ENCODE measurements around the gene RNASE8.

Gene RNASE8

DNA sequence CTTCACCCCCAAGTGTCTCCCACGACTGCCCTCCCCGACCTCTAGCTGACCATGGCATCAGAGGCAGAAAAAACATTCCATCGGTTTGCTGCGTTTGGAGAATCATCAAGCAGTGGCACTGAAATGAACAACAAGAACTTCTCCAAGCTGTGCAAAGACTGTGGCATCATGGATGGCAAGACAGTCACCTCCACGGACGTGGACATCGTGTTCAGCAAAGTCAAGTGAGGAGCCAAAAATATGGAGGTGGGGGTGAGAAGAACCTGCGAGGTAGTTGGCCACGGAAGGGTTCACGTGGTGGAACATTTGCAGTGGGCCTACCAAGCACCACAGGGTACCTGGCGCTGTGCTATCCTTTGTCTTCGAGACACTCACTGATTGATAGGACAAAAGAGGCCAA lies 27.1 kb upstream of the RNASE8 start:
- TF ChIP-seq, protein P1, sequence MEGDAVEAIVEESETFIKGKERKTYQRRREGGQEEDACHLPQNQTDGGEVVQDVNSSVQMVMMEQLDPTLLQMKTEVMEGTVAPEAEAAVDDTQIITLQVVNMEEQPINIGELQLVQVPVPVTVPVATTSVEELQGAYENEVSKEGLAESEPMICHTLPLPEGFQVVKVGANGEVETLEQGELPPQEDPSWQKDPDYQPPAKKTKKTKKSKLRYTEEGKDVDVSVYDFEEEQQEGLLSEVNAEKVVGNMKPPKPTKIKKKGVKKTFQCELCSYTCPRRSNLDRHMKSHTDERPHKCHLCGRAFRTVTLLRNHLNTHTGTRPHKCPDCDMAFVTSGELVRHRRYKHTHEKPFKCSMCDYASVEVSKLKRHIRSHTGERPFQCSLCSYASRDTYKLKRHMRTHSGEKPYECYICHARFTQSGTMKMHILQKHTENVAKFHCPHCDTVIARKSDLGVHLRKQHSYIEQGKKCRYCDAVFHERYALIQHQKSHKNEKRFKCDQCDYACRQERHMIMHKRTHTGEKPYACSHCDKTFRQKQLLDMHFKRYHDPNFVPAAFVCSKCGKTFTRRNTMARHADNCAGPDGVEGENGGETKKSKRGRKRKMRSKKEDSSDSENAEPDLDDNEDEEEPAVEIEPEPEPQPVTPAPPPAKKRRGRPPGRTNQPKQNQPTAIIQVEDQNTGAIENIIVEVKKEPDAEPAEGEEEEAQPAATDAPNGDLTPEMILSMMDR (IDR thresholded peaks at IDR 0.05; ENCODE audit: low read length, missing control alignments) = no peak
- no peak for DNase-seq (ENCODE audit: low read depth)
- H3K4me3 ChIP-seq (replicated peaks; ENCODE audit: low read depth, low read length) = no peak overlapping the region

DNA sequence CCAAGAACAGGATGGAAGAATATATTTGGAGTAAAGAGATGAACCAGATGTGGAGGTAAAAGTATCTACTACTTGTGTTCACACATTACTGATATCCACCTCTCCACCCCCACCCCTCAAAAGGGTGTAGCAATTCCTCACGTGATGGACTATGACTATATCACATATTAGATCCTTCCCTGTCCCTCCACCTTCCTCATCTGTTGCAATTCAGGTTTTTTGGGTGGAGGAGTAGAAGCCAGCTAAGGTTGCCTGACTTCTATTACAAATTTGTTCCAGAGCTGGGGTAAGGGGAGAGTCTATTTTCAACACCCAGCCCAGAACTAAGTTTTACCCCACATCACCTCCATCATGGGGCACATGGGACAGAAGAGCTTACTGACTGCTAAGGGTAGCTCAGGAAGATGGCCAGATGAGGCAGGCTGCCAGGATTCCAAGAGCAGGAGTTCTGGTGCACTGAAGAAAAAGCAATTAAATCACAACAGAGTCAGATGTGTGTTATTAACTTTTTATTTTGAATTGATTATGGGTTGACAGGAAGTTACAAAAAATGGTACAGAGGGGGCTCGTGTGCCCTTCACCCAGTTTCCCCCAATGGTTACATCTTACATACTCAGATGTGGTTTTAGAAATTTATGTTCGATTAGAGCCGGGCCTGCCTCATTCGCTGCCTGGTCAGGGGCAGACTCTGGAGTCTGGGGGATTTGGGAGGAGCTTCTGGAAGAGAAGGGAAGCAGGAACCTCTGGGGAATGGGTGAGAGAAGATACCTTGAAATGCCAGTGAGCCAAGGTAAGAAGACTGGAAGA lies 25.1 kb upstream of the RNASE8 start:
- TF ChIP-seq, protein P1 (IDR thresholded peaks at IDR 0.05; ENCODE audit: low read length, missing control alignments) = no peak
- DNase-seq (ENCODE audit: low read depth) = no peak
- no peak overlapping the region for H3K4me3 ChIP-seq (replicated peaks; ENCODE audit: low read depth, low read length)

- H3K4me3 ChIP-seq (replicated peaks; ENCODE audit: low read depth, low read length) = no peak overlapping the region
- TF ChIP-seq, protein P1 (IDR thresholded peaks at IDR 0.05; ENCODE audit: low read length, missing control alignments) = no peak
- no peak for DNase-seq (ENCODE audit: low read depth)
Observed at GRCh38 chr14:21033133-21033698, 24.4 kb upstream of the RNASE8 start.

- TF ChIP-seq, protein P1 (IDR thresholded peaks at IDR 0.05; ENCODE audit: low read length, missing control alignments) = no peak
- no peak within 1 kb of the TSS for H3K4me3 ChIP-seq (replicated peaks; ENCODE audit: low read depth, low read length)
- DNase-seq (ENCODE audit: low read depth) = no peak
Observed at GRCh38 chr14:21034707-21035106, 22.9 kb upstream of the RNASE8 start, which contains the start of gene RNASE13. Gene RNASE13 (minus strand): TSS chr14:21034807. CDS start chr14:21034288, 519 bp downstream.

DNA sequence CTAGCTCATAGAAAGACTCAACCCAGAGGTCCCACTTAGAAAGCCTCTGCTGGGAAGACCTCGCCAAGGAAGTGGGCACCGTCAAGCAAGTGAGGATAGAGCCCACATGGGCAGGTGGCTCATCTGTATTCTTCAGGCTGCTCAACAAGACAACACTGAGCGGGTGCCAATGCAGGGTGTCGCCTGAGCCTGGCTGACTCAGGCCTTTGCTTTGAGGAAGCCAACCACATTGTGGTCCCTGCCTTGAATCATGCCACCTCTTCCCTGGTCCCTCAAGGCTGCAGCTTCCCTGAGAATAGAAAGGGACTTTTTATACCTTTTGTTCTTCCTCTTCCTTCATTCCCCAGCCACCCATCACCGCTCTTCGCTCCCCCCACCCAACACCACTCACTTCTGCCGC lies 20.9 kb upstream of the RNASE8 start:
- TF ChIP-seq, protein P1 (IDR thresholded peaks at IDR 0.05; ENCODE audit: low read length, missing control alignments) = no peak
- no peak for DNase-seq (ENCODE audit: low read depth)
- H3K4me3 ChIP-seq (replicated peaks; ENCODE audit: low read depth, low read length) = no peak overlapping the region

DNA sequence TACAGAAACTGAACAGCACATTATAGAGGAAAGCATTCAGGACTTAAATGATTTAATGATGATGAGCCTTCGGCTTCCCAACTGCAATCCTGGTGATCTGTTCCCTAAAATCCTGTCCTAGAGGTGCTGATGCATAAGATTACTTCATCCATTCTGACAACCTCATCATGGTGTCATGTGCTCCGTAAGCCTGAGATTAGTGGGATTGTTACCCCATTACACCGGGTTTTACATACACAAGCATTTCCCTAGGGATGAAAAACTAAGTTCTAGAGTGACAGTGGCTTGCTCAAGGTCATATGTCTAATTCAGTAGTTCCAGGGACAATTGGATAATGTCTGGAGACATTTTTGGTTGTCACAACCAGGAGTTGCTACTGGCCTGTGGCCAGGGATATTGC lies 20.5 kb upstream of the RNASE8 start:
- no peak overlapping the region for H3K4me3 ChIP-seq (replicated peaks; ENCODE audit: low read depth, low read length)
- TF ChIP-seq, protein P1 (IDR thresholded peaks at IDR 0.05; ENCODE audit: low read length, missing control alignments) = no peak
- DNase-seq (ENCODE audit: low read depth) = no peak
